SHP77 treated with DMSO at 0.1 percent for 48 hours (cell line): ENCODE measurements around the gene EVC.

Source experiments
- DNase-seq: peaks from one replicate; lab custom pipeline; 2025; lab: John Stamatoyannopoulos, UW

Gene EVC

DNA sequence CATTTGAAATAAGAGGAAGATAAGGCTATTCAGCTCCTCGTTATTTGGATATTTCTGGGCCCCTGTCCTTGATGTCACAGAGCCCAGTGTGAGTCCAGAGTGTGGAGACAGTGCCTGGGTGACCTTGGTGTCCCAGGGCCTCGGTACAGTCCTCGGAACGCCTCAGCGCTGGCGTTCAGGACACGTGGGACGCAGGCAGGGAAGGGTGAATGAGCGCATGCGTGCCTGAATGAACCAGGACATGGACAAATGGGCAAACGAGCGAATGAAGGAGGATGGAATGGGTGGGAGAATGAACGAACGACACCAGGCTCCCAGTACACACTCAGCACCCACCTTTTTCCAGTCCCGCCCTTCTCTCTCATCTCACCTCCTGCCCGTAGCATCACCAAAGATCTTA, 44.2 kb downstream of the EVC start:
- DNase-seq: no peak

DNA sequence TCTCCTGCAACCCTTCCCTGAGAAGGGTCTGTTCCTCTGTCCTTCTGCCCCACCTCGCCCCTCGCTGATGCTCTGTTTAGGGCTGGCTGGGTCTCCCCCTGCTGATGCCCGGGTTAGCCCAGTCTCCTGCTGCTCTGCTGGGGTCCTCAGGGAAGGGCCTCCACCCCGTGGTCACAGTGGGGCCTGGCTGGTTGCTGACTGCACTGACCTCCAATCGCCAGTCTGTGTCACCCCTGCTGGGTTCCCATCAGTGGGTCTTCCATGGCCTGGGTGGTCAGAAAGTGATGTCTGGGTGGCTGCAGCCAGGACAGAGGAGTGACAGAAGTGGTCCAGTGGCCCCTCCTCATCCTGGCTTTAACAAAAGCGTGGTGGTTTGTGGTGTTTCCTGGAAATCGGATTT, 44.7 kb downstream of the EVC start:
- DNase-seq: no peak

DNA sequence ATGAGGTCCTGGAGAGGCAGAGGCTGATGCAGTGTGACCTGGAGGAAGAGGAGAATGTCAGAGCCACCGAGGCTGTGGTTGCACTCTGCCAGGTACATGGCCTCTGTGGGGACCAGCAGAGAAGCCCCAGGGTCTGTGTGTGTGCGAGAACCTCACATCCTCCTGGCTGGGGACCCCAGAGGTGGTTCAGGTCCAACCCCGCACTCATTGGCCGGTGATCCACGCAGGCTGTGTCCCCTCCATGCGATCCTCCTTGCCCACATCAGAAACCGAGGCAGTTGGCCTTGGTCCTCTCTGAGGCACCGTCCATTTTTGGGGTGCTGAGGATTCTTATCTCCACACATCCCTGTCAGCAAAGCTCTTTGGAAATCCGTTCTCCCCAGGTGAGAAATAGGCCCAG, 45.3 kb downstream of the EVC start:
- no peak for DNase-seq

DNA sequence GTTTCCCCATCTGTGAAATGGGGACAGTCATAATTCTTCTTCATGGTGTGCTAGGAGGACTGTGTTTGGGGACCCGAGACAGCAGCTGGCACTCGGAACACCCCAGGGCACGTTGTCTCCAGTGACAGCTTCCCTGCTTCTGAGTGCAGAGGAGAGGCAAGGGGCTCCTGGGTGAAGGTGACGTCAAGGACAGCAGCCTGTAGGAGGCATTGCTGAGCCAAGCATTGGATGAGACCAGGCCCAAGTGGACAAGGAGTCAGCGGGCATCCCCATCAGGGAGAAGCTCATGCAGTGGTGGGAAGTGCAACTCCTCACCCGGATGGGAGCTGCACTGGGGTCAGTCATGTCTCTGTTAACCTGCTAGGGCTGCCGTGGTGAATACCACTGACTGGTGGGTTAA, 46.1 kb downstream of the EVC start:
- no peak for DNase-seq

DNA sequence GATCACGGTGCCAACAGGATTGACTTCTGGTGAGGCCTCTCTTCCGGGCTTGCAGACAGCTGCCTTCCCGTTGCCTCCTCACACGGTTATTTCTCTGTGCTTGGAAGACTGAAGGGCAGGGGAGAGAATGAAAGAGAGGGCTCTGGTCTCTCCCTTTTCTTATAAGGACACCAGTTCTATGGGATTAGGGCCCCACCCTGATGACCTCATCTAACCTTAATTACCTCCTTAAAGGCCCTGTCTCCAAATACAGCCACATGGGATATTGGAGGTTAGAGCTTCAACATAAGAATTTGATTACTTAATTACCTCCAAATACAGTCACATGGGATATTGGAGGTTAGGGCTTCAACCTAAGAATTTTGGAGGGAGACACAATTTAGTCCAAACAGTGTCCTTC, 46.5 kb downstream of the EVC start:
- DNase-seq: no peak

DNA sequence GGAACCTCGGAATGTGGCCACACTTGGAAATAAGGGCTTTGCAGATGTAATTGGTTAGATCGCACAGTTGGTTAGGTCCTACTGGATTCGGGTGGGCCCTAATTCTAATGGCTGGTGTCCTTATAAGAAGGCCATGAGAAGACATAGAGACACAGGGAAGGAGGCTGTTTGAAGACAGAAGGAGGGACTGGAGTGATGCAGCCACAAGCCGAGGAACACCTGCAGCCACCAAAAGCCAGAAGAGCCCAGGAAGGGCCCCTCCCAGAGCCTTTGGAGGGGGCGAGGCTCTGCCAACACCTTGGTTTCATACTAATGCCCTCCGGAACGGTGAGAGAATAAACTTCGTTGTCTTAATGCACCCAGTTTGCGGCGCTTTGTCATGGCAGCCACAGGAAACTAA, 47.0 kb downstream of the EVC start:
- DNase-seq: no peak

DNA sequence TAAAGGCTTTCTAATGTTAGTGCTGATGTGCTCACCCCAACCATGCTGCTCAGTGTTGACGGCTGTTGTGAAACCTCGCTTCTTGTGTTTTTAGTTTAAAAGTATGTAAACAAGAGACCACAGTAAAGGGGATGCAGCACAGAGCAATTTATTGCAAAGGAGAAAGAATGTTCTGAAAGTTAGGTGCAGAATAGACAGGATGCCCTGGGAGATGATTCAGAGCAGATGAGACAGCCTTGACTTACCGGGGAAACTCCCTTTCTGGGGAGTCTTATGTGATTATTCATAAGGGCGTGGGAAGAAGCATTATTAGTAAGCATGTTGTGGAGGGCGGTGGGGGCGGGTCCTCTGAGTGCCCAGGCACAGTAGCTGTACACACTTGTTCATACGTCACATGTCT, 47.7 kb downstream of the EVC start:
- no peak for DNase-seq

DNA sequence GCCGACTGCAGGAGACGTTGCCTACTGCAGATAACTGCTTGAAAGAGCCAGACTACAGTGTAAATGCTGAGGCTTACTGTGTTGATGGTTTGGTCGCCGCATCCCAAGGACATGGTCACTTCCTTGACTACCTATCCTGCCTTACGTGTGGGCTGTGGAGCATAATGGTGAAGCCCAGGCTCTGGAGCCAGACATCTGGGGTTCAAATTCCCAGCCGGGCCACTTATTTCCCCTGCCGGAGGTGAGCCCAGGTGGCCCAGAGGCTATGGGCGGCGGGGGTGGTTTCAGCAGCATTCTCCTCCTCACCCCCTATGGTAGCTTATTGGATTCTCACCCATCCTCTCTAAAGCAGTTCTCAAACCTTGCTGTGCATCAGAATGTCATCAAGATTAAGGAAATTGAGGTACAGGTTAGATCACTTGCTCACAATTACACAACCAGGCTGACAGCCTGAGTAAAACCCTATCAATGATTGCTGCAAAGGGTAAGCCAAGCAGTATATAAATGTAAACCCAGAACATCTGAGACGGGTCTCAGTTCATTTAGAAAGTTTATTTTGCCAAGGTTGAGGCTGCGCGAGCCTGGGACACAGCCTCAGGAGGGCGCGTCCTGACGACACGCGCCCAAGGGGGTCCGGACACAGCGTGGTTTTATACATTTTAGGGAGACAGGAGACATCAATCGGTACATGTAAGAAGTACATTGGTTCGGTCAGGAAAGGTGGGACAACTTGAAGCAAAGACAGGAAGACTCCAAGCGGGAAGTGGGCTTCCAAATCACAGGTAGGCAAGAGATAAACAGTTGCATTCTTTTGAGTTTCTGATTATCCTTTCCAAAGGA, 48.5 kb downstream of the EVC start:
- DNase-seq: no peak

DNA sequence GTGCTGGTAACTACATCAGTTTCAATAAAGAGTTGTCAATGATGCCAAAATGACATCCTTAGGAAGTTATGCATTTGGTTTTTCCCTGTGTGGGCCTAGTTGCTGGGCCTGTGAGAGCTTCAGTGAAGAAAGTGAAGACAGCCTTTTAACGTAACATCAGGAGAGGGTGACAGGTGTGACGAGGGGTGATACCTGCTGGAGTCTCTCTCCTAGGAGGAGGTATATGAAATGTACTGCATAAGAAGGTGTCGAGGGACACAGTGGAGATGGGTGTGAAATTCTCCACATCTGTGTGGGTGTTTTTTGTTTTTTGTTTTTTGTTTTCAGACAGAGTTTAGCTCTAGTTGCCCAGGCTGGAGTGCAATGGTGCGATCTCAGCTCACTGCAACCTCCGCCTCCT, 49.2 kb downstream of the EVC start:
- DNase-seq: no peak

DNA sequence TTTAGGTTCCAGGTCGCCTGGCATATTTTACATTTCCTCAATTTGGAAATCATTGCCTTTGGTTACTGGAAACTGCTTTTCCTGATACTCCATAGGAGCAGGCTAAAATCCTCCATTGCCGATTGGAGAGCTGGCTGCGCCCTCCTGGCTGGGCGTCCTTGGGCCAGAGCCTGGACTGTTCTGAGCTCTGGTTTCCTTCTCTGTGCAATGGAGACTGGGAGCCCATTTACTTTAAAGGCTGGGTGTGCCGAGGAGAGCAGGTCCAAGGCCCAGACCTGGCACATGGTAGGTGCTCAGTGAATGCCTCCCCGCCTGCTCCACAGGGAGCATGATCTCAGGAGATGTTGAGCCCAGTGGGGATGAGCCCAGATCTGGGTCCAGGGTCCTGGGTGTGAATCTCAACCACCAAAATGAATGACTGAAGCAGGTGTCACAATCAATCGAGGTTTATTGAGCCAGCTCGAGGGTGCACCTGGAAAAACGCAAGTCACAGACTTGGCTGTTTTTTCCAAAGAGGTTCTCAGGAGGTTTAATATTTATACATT, 50.0 kb downstream of the EVC start:
- DNase-seq: no peak

DNA sequence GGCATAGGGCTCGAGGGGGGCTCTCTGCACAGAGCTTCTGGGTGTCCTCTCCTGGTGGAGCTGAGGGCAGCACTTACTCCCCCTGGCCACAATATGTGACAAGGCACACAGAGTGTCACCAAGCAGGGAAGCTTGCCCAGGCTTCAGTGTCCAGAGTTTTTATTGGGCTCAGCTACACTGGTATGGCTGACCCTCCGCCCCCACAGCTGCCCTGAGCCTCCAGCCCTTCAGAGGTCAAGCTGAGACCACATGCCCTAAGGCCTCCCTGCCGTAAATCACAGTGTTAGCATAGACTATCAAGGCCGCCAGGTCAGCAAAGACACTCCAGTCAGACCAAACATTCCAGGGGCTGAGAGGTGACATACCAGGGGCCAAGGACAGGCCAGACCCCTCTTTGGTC, 59.0 kb downstream of the EVC start:
- DNase-seq: no peak

DNA sequence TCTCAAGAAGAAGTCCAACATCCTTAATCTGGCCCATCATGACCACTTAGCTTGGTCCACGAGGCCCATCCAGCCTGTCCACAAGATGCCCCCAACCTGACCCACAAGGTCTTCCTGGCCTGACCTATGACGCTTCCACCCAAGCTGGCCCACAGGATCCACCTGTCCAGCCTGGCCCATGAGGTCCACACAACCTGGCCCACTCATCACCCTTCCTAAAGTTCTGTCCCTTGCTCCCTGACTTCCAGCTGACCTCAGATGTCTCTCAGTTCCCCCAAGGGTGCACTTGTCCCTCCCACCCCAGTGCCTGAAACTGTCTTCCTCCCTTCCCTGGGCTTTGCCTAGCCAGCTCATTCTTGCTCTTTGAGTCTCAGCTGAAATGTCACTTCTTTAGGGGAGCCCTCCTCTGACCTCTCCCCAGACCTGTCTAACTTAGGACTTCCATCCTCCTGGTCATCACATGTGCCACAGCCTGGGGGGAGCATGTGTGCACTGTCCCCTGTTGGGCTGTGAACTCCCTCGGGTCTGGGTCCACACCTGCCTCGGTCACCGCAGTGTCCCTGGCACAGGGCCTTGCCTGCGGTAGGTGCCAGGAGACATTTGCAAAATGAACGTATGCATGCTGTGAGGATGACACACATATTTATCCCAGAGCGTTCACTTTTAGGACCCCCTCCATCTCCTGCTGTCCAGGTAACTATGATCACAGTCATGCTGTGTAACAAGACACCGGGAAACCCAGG, 61.7 kb downstream of the EVC start:
- DNase-seq: no peak

DNA sequence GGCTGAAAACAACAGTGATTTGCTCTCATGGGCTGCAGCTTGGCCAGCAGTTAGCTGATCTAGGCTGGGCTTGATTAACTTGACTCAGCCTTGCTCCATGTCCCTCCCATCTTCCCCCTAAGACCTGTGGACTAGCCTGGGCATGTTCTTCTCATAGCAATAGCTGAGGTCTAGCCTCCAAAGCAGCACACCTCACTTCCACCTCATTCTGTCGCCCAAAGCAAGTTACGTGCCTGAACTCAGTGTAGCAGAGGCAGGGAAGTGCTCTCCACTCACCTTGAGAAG, 62.2 kb downstream of the EVC start:
- no peak for DNase-seq

DNA sequence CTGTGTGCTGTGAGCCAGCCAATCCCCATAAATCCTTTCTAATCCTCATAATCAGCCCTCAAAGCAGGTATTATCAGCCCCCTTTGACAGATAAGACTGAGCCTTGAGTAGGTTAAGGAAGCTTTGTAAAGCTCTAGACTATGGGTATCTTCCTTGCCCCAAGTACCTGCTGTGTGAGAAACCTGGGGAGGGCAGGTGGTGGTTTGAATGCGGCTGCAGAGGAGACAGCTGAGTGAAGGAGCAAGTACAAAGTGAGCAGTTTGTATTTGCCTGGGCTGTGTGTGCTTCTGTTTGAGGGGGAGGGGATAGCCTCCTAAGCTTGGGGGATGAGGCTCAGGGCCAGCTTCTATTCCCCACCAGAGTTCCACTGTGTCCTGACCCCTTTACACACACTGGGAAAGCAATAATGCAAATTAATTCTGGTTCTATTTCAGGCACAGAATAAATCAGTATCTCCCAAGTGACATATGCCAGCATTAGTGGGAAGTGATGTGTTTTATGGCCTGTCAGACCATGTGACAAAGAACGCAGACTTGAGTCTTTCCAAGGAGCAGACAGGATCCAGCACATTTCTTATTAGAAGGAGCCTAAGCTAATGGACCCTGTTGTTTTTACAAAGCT, 63.5 kb downstream of the EVC start:
- DNase-seq: no peak

DNA sequence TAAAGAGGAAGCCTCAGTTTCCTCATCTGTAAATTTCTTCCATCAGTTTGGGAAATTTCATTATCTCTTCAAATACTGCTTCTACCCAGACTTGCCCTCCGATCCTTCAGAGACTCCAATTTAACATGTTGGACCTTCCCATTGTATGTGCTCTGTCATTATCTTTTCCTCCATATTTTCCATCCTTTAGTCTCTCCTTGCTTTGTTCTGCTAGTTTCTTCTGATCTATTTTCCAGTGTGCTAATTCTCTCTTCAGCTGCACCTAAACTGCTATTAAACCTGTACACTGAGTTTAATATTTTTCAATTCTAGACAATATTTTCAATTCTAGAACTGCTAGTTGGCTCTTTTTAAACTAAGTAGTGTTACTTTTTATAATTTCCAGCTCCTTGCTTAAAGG, 65.5 kb downstream of the EVC start:
- no peak for DNase-seq

DNA sequence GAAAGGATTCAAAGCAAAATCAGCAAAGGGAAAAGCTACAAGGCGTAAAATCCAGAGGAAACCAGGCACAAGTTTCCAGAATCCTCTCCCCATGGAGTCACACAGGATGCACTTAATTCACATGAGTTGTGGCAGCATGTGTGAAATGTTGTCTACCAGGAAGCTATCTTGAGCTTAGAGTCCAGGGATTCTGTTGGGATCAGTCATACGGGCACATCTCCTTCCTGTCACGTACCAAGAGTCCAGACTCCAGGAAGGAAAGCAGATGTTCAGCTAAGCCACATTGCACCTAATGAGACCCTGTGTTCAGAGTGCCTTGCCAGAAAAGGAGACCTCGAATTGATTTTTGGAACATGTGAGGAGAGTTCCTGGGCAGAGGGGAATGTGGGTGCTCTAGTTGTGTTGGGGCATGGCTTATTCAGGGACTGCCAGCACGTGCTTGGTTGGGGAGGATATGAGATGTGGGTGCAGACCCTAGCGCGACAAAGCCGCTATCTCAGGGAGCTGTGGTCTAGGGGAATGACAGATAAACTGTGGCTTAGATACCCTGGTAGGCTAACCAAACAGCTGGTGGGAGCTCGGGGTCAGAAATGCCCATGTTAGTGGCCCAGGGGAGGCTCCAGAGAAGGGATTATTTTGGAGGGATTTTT, 70.0 kb downstream of the EVC start:
- DNase-seq: no peak

DNA sequence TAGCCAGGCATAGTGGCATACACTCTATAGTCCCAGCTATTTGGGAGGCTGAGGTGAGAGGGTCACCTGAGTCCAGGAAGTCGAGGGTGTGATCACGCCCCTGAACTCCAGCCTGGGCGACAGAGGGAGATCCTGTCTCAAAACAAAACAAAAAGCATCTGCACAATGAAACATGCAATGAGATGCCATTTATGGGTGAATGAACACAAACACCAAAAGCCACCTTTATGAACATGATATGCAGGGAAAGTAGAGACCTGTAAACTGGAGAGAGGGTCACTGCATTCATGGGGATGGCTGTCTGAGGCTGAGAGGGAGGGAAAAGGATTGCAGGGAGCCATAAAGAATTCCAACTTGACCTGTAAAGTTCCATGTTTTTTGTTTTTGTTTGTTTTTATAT, 70.7 kb downstream of the EVC start:
- DNase-seq: no peak

DNA sequence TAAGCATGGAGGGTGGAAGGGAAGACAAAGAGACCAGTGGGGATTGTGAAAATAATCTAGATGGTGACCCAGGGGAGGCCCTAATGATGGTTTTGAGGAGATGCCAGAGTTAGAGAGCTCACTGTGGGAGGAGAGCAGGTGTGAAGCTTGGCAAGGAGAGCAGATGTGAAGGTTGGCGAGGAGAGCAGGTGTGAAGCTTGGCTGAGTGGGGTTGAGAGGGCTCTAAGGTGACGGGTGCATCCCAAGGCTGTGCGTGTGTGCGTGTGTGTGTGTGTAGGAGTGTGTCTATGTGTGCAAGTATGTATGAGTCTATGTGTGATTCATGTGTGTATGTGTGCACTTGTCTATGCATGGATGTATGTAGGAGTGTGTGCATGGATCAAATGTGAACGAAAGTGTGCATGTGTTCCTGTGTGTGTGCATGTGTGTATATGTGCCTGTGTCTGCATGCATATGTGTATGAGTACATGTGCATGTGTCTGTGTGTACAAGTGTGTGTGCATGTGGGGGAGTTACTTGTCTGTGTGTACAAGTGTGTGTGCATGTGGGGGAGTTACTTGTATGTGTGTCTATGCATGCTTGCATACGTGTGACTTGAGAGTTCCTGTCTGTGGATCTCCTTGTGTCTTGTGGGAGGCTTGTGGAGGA, 72.0 kb downstream of the EVC start:
- DNase-seq: peak; percentile 1

DNA sequence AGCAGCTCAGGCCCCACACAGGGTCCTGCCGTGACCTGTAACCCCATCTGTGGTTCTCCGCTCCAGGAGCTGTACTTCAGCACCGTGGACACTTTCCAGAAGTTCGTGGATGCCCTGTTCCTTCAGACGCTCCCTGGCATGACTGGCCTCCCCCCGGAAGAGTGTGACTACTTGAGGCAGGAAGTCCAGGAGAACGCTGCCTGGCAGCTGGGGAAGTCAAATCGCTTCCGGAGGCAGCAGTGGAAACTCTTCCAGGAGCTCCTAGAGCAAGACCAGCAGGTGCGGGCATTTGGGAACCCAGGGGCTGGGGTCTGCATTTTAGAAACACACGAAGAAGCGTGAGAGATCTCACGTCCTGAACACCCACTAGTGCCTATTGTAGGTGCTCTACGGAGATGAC, 72.5 kb downstream of the EVC start:
- DNase-seq: no peak

DNA sequence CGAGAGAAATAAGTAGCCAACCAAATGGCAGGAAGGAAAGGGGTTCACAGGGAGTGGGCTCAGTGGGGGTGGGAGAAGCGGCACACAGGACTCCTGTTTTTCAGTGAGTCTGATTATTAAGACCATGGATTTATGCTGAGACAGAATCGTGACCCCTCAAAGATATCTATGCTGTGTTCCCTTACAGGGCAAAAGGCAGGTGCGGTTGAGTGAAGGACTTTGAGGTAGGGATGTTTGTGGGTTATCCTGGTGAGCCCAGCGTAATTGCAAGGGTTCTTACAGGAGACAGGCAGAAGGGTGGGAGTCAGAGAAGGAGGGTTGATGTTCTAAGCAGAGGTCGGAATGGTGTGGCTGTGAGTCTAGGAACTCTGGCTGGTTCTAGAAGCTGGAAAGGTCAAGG, 73.0 kb downstream of the EVC start:
- no peak for DNase-seq

DNA sequence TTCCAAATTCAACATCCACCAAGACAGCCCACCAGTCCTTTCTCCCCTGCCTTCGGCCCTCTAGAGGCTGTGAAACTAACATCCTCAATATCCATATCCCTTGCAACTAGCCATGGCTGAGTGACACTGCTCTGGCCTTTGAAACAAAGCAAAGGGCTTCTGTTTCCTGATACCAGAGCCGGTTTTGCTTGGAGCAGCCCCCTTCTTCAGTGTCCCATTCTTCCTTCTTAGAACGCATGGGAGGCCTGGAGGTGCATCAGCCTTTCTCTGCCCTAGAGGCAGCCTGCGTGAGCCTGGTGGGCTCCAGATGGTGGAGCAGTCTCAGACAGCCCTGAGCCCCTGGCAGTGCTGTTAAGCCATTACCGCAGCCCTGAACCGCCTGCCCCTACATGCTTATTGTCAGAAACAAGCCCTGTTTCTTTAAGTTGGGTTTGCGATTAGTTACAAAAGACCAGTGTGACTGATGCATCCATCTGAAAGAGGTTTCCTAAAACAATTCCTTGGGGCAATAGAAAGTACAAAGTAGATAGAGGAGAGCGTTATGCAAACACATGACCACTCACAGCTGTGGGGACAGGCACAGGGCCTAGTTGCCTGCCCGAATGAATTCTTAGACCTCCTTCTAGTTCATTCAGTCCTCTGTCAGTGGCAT, 74.1 kb downstream of the EVC start:
- DNase-seq: no peak
